GM21390 (cell line): ENCODE measurements around the gene TSPAN4.

Experiments
- ATAC-seq: cut with Tn5 transposase; IDR thresholded peaks from one replicate; pipeline ENCODE4 v1.9.1; 2021; ENCODE audit not compliant: unreplicated experiment

The TSPAN4 gene

GRCh38 chr11:848380-848931, 5.8 kb downstream of the TSPAN4 start:
- ATAC-seq = no peak

- no peak for ATAC-seq
These were observed 6.6 kb downstream of the TSPAN4 start for GRCh38 chr11:849104-849824.

- ATAC-seq = no peak
These were observed 7.5 kb downstream of the TSPAN4 start for GRCh38 chr11:849951-850774.

- ATAC-seq = no peak
These were observed 8.4 kb downstream of the TSPAN4 start for GRCh38 chr11:850775-851763.

GRCh38 chr11:852762-853161, 10.1 kb downstream of the TSPAN4 start:
- no peak for ATAC-seq

- no peak for ATAC-seq
These were observed 11.2 kb downstream of the TSPAN4 start for GRCh38 chr11:853682-854448.

GRCh38 chr11:854601-855329, 12.1 kb downstream of the TSPAN4 start:
- no peak for ATAC-seq

- no peak for ATAC-seq
These were observed 12.7 kb downstream of the TSPAN4 start for GRCh38 chr11:855330-855674.

GRCh38 chr11:855796-856195, 13.1 kb downstream of the TSPAN4 start:
- ATAC-seq = no peak

- ATAC-seq = no peak
These were observed 13.7 kb downstream of the TSPAN4 start for GRCh38 chr11:856397-856796.

GRCh38 chr11:858053-858761, 15.6 kb downstream of the TSPAN4 start:
- ATAC-seq = no peak

GRCh38 chr11:858762-859339, 16.2 kb downstream of the TSPAN4 start:
- ATAC-seq = no peak

GRCh38 chr11:859394-860131, 16.9 kb downstream of the TSPAN4 start:
- no peak for ATAC-seq

GRCh38 chr11:860234-861104, 17.8 kb downstream of the TSPAN4 start:
- no peak for ATAC-seq

GRCh38 chr11:861105-861479, 18.4 kb downstream of the TSPAN4 start:
- ATAC-seq = no peak

GRCh38 chr11:862081-862661, 19.5 kb downstream of the TSPAN4 start:
- no peak for ATAC-seq

- no peak for ATAC-seq
These were observed 20.0 kb downstream of the TSPAN4 start for GRCh38 chr11:862696-863022.
